Fibroblast of villous mesenchyme (primary cell): ENCODE results near the gene CELF4. TPM values are rescaled to one million over a fixed set of nuclear protein-coding genes. Genes with fewer than 3 reads are reported as not detected.

Experiments used
- DNase-seq: peaks from one replicate; pipeline ENCODE4 v3.0.0-alpha.2; 2010; ENCODE audit warnings: low read depth
- H3K4me3 ChIP-seq: 2 replicates; pipeline ENCODE4 v1.5.1; 2011; ENCODE audit warnings: low read depth, mild to moderate bottlenecking, low read length
- total RNA-seq: library from RNA; depleted of rRNA; stranded (reverse); fragments of >200 nt; gene quantifications from 2 replicates; pipeline ENCODE4 v1.2.3, GENCODE V29; 2012
- TF ChIP-seq, protein P1 (sequence below): IDR thresholded peaks from 2 replicates; pipeline ENCODE4 v1.5.1; 2012; ENCODE audit warnings: low read depth, mild to moderate bottlenecking, low read length; ENCODE audit not compliant: insufficient read depth

Gene CELF4
- total RNA-seq, 1 donor = not detected

DNA sequence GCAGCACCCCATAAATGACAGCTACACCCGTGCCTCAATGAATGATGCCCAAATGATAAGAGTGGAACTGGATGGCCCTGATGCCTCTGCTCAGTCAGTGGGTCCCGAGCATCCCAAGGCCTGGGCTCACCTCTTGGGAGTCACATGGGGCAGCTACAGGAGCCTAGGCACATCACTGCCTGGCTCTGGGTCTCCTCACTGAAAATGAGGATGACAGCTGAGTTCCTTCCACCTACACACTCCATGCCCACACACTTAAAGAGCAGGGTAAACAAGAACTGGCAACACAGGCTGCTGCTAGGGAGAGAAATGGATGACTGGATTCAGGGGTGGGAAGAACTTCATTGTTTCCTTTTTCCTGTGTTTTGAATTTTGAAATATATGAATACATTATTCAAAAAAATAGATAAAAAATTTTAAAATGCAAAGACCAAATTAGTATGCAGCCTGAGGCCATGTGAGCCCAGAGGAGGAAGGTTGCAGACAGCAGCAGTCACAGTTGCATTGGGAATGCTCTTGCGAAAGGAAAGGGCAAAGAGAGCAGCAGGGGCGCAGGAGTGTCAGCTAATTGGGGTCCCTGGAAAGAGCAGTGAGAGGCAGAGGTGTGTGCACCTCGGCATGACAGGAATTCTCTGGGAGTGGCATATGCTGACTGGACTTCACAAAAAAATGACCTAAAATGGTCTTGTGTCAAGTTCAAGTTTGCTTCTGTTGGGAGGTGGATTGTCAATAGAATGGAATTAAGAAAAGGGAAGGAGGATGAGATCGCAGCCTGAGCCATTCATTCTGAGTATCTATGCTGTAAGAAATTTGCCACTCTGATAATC is 327.1 kb downstream of the CELF4 start:
- no peak for DNase-seq
- no peak overlapping the region for H3K4me3 ChIP-seq
- TF ChIP-seq, protein P1, sequence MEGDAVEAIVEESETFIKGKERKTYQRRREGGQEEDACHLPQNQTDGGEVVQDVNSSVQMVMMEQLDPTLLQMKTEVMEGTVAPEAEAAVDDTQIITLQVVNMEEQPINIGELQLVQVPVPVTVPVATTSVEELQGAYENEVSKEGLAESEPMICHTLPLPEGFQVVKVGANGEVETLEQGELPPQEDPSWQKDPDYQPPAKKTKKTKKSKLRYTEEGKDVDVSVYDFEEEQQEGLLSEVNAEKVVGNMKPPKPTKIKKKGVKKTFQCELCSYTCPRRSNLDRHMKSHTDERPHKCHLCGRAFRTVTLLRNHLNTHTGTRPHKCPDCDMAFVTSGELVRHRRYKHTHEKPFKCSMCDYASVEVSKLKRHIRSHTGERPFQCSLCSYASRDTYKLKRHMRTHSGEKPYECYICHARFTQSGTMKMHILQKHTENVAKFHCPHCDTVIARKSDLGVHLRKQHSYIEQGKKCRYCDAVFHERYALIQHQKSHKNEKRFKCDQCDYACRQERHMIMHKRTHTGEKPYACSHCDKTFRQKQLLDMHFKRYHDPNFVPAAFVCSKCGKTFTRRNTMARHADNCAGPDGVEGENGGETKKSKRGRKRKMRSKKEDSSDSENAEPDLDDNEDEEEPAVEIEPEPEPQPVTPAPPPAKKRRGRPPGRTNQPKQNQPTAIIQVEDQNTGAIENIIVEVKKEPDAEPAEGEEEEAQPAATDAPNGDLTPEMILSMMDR = no peak

DNA sequence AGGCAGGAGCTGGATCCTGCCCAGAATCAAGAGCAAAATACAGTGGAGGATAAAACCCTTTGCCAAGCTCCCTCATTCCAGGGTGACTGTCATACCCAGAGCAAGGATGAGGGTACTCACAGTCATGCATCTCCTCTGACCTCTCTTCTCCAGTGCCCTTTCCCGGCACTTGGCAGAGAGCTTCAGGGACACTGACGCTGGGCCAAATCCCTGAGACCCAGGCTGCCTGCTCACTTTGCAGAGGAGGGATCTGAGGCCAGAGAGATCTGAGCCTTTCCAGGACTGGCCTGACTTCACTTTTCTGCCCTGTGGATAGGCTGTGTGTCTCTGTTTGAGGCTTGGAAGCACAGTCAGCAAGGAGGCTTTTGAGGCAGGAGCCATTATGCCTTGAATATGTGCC is 330.0 kb downstream of the CELF4 start:
- H3K4me3 ChIP-seq = no peak overlapping the region
- no peak for DNase-seq
- TF ChIP-seq, protein P1 = no peak

DNA sequence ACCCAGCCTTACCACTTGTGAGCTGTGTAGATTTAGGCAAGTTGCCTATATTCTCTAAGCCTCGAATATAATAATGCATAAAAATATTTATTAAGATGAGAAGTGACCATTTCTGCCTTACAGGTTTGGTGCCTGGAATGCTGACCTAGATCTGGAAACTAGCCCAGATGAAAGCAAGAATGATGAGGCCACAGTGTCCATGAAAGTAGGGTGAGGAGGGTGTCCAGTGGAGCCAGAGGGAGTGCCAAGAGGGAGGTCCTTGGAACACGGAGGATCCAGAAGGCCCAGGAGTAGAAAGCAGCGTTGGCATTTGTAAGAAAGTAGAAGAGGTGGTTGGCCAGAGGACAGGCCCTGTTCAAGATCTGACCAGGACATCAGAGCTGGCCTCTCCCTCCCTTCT is 334.3 kb downstream of the CELF4 start:
- DNase-seq = no peak
- H3K4me3 ChIP-seq = no peak overlapping the region
- TF ChIP-seq, protein P1 = no peak

DNA sequence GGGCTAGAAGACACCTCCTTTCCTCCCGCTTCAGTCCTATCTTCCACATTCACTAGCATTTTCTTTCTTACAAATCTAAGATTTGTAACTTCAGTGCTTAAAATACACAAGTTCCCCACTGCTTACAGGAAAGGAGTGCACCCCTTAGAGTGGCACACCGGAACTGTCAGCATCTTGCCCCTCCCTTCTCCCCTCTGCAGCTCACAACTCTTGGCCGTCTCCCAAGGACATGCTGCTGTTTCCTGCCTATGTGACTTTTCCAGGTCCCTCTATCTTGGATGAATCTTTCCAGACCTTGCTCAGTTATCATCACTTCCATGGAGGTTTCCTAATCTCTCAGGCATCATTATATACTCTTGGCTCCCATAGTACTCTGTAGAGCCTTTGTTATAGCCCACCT is 334.8 kb downstream of the CELF4 start:
- H3K4me3 ChIP-seq = no peak overlapping the region

DNA sequence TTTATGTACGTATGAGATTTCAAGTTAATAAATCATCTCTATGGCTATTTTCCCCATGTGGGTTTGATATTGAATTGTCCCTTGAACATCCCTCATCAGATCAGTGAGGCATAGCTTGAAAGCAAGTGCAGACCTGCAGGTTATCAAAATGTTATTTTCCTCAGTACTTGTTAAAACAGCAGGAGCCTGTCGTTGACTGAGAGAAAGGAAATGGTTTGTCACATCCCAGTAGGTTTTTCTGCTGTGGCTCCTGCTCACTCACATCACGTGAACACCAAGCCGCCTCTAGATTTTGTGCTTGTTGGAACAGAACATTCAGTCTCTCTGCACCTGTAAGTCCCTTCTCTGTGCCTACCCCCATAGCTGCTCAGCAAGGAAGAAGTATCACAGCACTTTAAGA is 340.3 kb downstream of the CELF4 start:
- TF ChIP-seq, protein P1 = no peak
- DNase-seq = no peak
- H3K4me3 ChIP-seq = no peak overlapping the region

More for the DNA sequence above, 334.8 kb downstream of the CELF4 start:
- DNase-seq = no peak
- TF ChIP-seq, protein P1 = no peak

DNA sequence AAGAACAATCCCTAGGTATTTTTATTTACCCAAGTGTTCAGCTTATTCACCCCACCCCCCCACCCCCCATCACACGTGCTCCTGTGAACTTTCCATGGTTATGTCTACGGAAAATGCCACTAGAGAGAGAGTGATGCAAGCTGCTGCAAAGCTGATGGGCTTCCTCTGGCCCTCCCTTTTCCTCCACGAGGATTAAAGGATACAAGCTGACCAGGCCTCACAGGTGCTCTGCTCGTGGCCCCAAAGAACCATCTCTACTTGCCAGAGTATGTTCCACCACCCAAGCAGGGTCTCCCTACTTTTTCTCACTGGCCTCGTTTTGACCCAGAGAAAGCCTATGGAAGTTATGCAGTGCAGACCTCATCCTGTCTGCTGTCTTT is 342.6 kb downstream of the CELF4 start:
- TF ChIP-seq, protein P1 = no peak
- no peak overlapping the region for H3K4me3 ChIP-seq
- DNase-seq = no peak
